Activated CD8-positive, alpha-beta memory T cell treated with anti-CD3 and anti-CD28 coated beads for 4 hours (primary cell): Measurements from ENCODE around the gene ALCAM.

Experiments used
- DNase-seq, 2 donors: peaks; one replicate each; pipeline ENCODE4 v3.0.0-alpha.2; 2020; ENCODE audit warnings: low read depth in 2 of 2

ALCAM gene

GRCh38 chr3:105429034-105429762, 62.5 kb downstream of the ALCAM start:
- DNase-seq, result no peak

DNA sequence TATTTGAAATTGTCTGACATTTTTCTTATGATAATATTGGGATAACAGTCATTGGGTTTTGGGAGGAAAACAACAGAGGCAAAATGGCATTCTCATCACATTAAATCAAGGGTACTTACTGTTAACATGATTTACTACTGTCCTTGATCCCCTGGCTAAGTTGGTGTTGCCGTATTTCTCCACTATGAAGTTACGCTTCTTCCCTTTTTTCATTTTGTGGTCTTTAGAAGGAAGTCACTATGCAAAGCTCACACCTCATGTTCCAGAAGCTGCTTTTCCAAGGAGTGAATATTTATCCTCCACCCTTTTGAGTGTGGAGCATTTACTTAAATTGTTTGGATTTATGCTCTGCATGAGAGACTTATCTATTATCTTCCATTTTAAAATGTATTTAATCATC, 63.7 kb downstream of the ALCAM start:
- DNase-seq, result no peak

DNA sequence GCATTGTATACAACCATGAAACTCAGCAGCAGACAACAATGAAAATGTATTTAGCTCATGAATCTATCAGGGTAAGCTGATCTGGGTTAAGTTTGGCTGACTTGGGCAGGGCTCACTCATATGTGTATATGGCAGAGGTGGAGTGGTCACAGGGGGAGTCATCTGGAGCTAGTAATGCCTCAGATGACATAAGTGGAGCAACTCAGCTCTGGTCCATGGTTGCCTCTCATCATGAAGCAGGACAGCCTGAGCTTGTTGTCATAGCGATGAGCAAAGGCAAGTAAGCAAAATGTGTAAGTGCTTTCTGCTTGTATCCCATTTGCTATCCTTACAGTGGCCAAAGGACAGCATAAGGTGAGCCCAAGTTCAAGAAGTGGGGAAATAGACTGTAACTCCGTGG, 64.5 kb downstream of the ALCAM start:
- no peak for DNase-seq

GRCh38 chr3:105435277-105435676, 68.6 kb downstream of the ALCAM start:
- DNase-seq, result no peak

DNA sequence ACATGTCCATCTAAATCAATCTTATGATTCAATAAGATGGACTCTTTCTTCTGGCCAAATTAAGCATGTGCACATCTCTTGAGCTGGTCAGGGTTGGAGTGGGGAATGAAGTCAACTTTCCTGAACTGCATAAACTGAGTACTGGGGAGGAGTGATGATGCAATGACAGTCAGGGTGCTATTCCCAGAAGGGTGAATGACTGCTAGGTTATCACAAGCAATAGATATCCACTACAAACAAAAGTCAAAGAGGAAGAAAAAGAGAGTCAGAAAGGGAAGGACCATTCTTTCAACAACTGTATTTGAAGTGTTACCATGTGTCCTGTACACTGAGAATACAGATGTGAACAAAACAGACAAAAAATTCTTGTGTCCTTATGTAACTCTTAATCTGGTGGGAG, 70.0 kb downstream of the ALCAM start:
- DNase-seq, result no peak

GRCh38 chr3:105440113-105440512, 73.4 kb downstream of the ALCAM start:
- no peak for DNase-seq

- no peak for DNase-seq
Observed at GRCh38 chr3:105444725-105445124, 78.0 kb downstream of the ALCAM start.

- DNase-seq, result no peak
Observed at GRCh38 chr3:105448338-105448982, 81.8 kb downstream of the ALCAM start.

DNA sequence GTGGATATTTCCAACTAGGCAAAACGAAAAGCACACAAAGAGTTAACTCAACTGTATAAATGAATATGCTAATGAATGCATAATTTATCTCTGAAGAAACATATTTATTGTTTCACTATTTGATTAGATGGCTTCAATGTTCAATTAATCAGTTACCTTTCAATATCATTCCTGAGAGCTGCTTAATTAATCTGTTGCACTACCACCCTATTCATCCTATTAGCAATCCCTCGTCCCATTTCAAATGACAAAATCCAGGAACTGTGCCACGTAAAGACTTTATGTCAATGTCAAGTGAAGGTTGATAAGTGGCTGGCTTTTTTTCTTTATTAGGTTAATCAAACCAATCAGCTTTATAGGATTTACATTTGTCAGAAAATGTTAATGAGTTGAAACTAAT, 82.7 kb downstream of the ALCAM start:
- no peak for DNase-seq

DNA sequence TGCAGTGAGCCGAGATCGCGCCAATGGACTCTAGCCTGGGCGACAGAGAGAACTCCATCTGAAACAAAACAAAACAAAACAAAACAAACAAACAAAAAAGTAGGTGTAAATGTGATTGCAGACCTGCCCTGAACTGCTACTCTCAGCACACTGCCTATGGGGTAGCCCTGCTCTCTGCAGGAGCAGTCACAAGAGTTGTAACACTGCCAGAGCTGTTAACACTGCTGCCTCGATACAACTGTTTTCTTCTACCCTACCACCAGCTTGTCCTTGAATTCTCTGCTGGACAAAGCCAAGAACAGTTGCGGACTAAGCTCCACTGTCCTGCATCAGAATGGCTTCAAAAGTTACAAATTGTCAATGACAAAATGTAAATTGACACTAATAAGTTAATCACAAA, 89.3 kb downstream of the ALCAM start:
- no peak for DNase-seq

DNA sequence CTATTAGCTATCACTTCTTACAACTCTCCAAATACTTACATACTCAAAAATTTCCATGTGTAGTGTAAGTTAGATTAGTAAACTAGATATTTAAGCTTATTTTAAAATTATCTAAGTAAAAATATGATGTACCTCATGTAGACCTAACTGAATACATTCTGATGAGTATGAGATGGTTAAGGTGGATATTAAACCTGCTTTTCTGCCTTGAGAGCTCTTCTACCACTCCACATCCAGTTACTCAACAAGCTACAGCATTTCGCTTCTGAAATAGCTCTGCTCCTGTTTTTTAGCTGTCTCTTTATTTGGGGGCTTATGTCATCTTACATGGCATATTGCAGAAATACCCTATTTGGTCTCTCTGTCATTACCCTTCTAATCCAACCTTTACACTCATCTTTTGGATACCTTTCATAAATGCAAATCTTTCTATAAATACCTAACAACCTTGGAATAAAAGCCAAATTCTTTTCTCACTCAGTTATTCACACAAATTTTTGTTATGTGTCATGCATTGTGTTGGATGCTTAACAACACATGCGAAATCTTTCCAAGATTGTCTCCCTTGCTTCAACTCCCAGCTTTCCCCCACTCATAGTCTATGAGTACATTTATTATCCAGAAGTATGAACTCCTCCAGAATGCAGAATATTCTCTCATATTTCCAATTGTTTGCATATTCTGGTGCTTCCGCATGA, 92.0 kb downstream of the ALCAM start:
- no peak for DNase-seq

- no peak for DNase-seq
Observed at GRCh38 chr3:105459566-105460290, 93.0 kb downstream of the ALCAM start.

- DNase-seq, result no peak
Observed at GRCh38 chr3:105463620-105464019, 96.9 kb downstream of the ALCAM start.

DNA sequence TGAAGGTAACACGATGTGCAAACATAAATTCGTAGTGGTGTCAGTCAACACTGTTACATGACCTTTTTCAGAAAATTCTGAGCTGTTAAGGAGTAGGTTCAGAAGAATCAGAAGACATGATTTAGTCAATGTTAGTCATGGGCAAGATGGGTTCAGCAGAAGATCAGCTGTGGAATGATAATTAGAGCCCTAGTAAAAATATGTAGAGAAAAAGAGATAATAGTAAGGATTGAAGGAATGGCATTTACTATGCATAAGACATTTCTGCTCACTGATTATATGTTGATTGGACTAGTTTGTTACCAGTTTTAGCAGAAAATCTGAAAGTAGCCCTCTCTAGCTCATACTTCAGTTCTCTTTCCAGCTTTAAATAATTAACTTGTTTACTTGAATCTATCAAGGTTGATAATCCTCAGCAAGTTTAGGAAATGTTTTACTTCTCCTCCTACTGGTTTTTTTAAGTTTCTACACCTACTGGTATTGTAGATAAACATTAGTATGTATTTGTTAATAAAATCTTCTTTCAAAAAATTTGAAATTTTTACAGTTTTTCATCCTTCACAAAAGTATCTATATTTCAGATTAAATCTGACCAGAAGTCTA, 98.6 kb downstream of the ALCAM start:
- DNase-seq, result no peak

DNA sequence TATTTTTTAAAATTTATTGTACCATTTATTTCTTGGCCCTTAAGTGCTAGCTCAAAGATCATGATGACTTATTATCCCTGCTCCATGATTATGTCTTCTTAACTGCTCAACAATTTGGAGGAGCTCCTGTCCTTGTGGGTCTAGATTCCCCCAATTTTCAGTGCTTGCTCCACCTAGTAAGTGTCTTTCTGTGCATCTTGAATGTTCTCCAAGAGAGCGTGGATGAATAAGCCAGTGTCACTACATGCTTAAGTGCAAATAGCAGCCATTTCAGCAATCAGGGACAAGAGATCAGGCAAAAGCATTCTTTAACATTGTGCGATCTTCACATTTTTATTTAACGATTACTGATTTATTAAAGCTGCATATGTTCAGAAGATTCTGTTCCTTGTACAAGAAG, 99.4 kb downstream of the ALCAM start:
- no peak for DNase-seq

GRCh38 chr3:105466495-105467404, 100.0 kb downstream of the ALCAM start:
- no peak for DNase-seq

DNA sequence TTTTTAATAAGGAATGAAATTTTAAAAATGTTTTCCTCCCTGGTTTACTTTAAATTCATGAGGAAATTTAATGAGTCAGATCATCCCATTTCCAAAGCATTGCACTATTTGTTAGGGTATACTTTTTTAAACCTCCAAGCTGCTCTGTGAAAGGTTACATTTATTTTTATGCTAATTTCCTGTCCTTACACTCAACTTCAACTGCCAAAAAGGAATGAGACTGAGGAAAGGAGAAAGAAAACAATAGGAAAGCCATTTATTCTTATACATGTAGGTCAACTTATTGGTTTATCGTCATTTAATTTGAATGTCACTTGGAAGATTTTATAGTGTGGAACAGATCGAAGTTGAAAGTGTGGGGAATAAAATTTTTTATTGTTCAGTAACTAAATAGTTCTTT, 104.1 kb downstream of the ALCAM start:
- no peak for DNase-seq

GRCh38 chr3:105473521-105474223, 107.0 kb downstream of the ALCAM start:
- DNase-seq, result no peak

- no peak for DNase-seq
Observed at GRCh38 chr3:105480768-105481167, 114.1 kb downstream of the ALCAM start.

GRCh38 chr3:105483476-105483875, 116.8 kb downstream of the ALCAM start:
- DNase-seq, result no peak
